Breast epithelium (tissue), 3 donors: ENCODE results near the gene STXBP6.

Experiments used
- CTCF ChIP-seq, 3 donors: fragments of 450-650 bp; IDR thresholded peaks; one replicate each; pipeline ENCODE4 v1.5.1; 2016 to 2017; ENCODE audit warnings: antibody characterized with exemption in 3 of 3, mild to moderate bottlenecking in 3 of 3, moderate library complexity in 3 of 3
- POLR2A ChIP-seq: fragments of 450-650 bp; IDR thresholded peaks from one replicate; pipeline ENCODE4 v1.6.1; 2016; ENCODE audit warnings: antibody characterized with exemption, mild to moderate bottlenecking, moderate library complexity

- TF ChIP-seq CTCF (IDR thresholded peaks at IDR 0.05) (no peak), POLR2A (no peak)
Measured at GRCh38 chr14:24866067-24866639, 183.8 kb downstream of the STXBP6 start.
